HepG2 (cell line): ENCODE measurements around the gene OR10H2. TPM values are rescaled to one million over a fixed set of nuclear protein-coding genes. Genes with fewer than 3 reads are reported as not detected.

Source experiments
- ATAC-seq: fragments of 200-7000 bp; cut with Tn5 transposase; 3 replicates; pipeline ENCODE4 v1.9.1; 2020; ENCODE audit warnings: mild to moderate bottlenecking, moderate library complexity
- BruUV-seq: library from RNA; stranded (reverse); fragments of 400-500 nt; replicated peaks from 2 replicates; lab custom pipeline; 2021; lab: Mats Ljungman, UMichigan
- CTCF ChIA-PET: fragments of 300-600 bp; formaldehyde crosslinking; extraction: SDS; loops from one replicate; lab custom pipeline; 2021; ENCODE audit warnings: low total read pairs, inconsistent platforms, low intra/inter-chr PET ratio; lab: Yijun Ruan, JAX
- POLR2A ChIA-PET: fragments of 350-600 bp; sonication (Branson Sonifier 250); formaldehyde crosslinking; loops from one replicate; lab custom pipeline; 2020; ENCODE audit warnings: antibody characterized with exemption, inconsistent platforms; lab: Yijun Ruan, JAX
- DNase-seq: peaks from one replicate; pipeline ENCODE4 v3.0.0-alpha.2; 2015; ENCODE audit warnings: low spot score
- FAIRE-seq: peaks from 3 replicates; lab custom pipeline; 2011; peaks lifted over from hg19 to GRCh38; lab: Jason Lieb, UNC
- H2AFZ ChIP-seq: one replicate; pipeline ENCODE4 v1.6.1; 2011; ENCODE audit warnings: low read length, inconsistent platforms
- H3K27ac ChIP-seq: fragments of 300-600 bp; 3 replicates; pipeline ENCODE4 v1.8.0; 2011; ENCODE audit warnings: mixed run types, mild to moderate bottlenecking, mixed read lengths, low read length, inconsistent platforms; ENCODE audit not compliant: insufficient read depth; ENCODE audit errors: extremely low read length
- H3K27me3 ChIP-seq, 2 experiments: fragments of 200-600 bp in 1 of 2; 2 replicates in 1 of 2; 3 replicates in 1 of 2; pipeline versions ENCODE4 v1.6.0 to v1.8.0; 2011; ENCODE audit warnings: low read length in 2 of 2, mild to moderate bottlenecking in 2 of 2, moderate library complexity in 2 of 2, inconsistent platforms in 1 of 2; ENCODE audit not compliant: insufficient read depth in 2 of 2, control insufficient read depth in 1 of 2
- H3K36me3 ChIP-seq, 2 experiments: fragments of 200-600 bp in 1 of 2; replicated peaks in 1 of 2; 2 replicates in 1 of 2; 3 replicates in 1 of 2; pipeline versions ENCODE4 v1.5.1 to v1.8.0; 2011; ENCODE audit warnings: low read length in 2 of 2, inconsistent platforms in 1 of 2; ENCODE audit not compliant: insufficient read depth in 2 of 2, control insufficient read depth in 1 of 2
- H3K4me1 ChIP-seq: 2 replicates; pipeline ENCODE4 v1.5.1; 2012; ENCODE audit warnings: low read length, inconsistent platforms; ENCODE audit not compliant: insufficient read depth
- H3K4me2 ChIP-seq: 2 replicates; pipeline ENCODE4 v1.6.0; 2011; ENCODE audit warnings: low read depth, low read length, inconsistent platforms
- H3K4me3 ChIP-seq, 3 experiments: fragments of 200-600 bp in 1 of 3; sonication (generic), shearing (Covaris generic) in 1 of 3; replicated peaks in 1 of 3; 2 replicates each; pipeline ENCODE4 v1.5.1; 2011 to 2016; ENCODE audit warnings: low read length in 3 of 3, inconsistent platforms in 2 of 3, low read depth in 2 of 3, mild to moderate bottlenecking in 2 of 3, control low read depth in 1 of 3, mixed read lengths in 1 of 3; ENCODE audit not compliant: insufficient read depth in 1 of 3
- H3K79me2 ChIP-seq: one replicate; pipeline ENCODE4 v1.6.1; 2011; ENCODE audit warnings: low read length, inconsistent platforms; ENCODE audit not compliant: insufficient read depth
- H3K9ac ChIP-seq: 2 replicates; pipeline ENCODE4 v1.6.0; 2011; ENCODE audit warnings: mild to moderate bottlenecking, low read depth, low read length, inconsistent platforms; ENCODE audit not compliant: insufficient read depth
- H3K9me3 ChIP-seq: 2 replicates; pipeline ENCODE4 v1.5.1; 2012; ENCODE audit warnings: mild to moderate bottlenecking, low read length
- H4K20me1 ChIP-seq: 2 replicates; pipeline ENCODE4 v1.6.0; 2011; ENCODE audit warnings: inconsistent platforms, mild to moderate bottlenecking, low read length, moderate library complexity; ENCODE audit not compliant: insufficient read depth
- ATF7 ChIP-seq, 2 experiments: fragments of 450-650 bp in 1 of 2; sonication (generic) in 1 of 2; formaldehyde crosslinking in 1 of 2; IDR thresholded peaks; 2 replicates each; pipeline versions ENCODE4 v1.4.0 to v1.6.1; 2016 to 2020; ENCODE audit warnings: antibody characterized with exemption in 1 of 2, mild to moderate bottlenecking in 1 of 2, missing genetic modification reagents in 1 of 2
- CREB1 ChIP-seq, 2 experiments: fragments of 450-650 bp in 1 of 2; IDR thresholded peaks; 2 replicates each; pipeline ENCODE4 v1.6.1; 2016 to 2017; ENCODE audit warnings: control low read depth in 1 of 2, mild to moderate bottlenecking in 1 of 2, missing compliant biosample characterization in 1 of 2, missing genetic modification characterization in 1 of 2
- MED8 ChIP-seq: sonication (generic); formaldehyde crosslinking; IDR thresholded peaks from 2 replicates; pipeline ENCODE4 v1.8.1; 2023; ENCODE audit warnings: mild to moderate bottlenecking, missing genetic modification reagents; ENCODE audit not compliant: insufficient replicate concordance
- ZNF704 ChIP-seq: sonication (generic); formaldehyde crosslinking; IDR thresholded peaks from 2 replicates; pipeline ENCODE4 v1.8.1; 2023; ENCODE audit warnings: mild to moderate bottlenecking, inconsistent platforms, moderate library complexity, missing genetic modification reagents, borderline replicate concordance
- WGBS: methylation state at CpG from one replicate; pipeline ENCODE4 v1.1.6; 2017; ENCODE audit warnings: low lambda C conversion rate; 5-methylcytosine and 5-hydroxymethylcytosine counted together
- in situ Hi-C: cut with HindIII; loops from 2 replicates; pipeline ENCODE4 v1.10.0; 2017; ENCODE audit warnings: low pct_unique_long_range_greater_than_20kb; ENCODE audit not compliant: extremely low pct_ligation_motif_present
- intact Hi-C: fragments of 100-400 bp; cut with micrococcal nuclease; formaldehyde crosslinking; loops from one replicate; pipeline ENCODE4 v1.10.0; 2022; ENCODE audit not compliant: unreplicated experiment
- polyA plus RNA-seq, 8 experiments: library from polyadenylated mRNA; depleted of rRNA in 3 of 8; stranded (reverse) in 7 of 8; unstranded in 1 of 8; fragments of >200 nt; fragmentation: Illumina TruSeq in 4 of 8; extraction: Trizol in 4 of 8; gene quantifications; 2 replicates each; pipeline versions ENCODE4 v1.2.1 to v1.2.3, GENCODE V29; 2011 to 2016; ENCODE audit warnings: low read depth in 4 of 8, missing spikeins in 1 of 8, mixed read lengths in 1 of 8; ENCODE audit not compliant: insufficient read depth in 1 of 8
- total RNA-seq, 5 experiments: library from RNA; depleted of rRNA; stranded (reverse); fragments of >200 nt; fragmentation: Illumina TruSeq; extraction: Trizol; gene quantifications; 2 replicates each; pipeline ENCODE4 v1.2.3, GENCODE V29; 2016; ENCODE audit warnings: low read depth in 1 of 5
- TF ChIP-seq, protein P1 (sequence below): sonication (generic); formaldehyde crosslinking; conservative IDR thresholded peaks from 2 replicates; pipeline ENCODE4 v1.8.0; 2022; ENCODE audit warnings: missing genetic modification reagents

Gene OR10H2
- total and polyA plus RNA-seq, 2 of the 13 experiments (the other 11 are each of a cell fraction or from before 2014, with no cell fraction given): not detected

GRCh38 chr19:15733895-15734294 lies 6.1 kb downstream of the OR10H2 start:
- ATAC-seq (no peak), DNase-seq (no peak), FAIRE-seq (no peak)
- no peaks in the 10 kb centered on the region for H4K20me1 ChIP-seq
- ChIA-PET CTCF (no interaction called here), POLR2A (no interaction called here)
- no peaks in the 10 kb centered on the region for H3K9me3 ChIP-seq
- H3K4me3 ChIP-seq: no peak overlapping the region
- H3K79me2 ChIP-seq: no peaks in the 10 kb centered on the region
- H3K36me3 ChIP-seq: no peaks in the 10 kb centered on the region
- in situ Hi-C loops (no loop called here), intact Hi-C loops (no loop called here)
- no peak overlapping the region for H3K27ac ChIP-seq
- H3K27me3 ChIP-seq: no peaks in the 10 kb centered on the region
- no peak overlapping the region for H2AFZ ChIP-seq
- no peak overlapping the region for H3K9ac ChIP-seq
- TF ChIP-seq, protein P1, sequence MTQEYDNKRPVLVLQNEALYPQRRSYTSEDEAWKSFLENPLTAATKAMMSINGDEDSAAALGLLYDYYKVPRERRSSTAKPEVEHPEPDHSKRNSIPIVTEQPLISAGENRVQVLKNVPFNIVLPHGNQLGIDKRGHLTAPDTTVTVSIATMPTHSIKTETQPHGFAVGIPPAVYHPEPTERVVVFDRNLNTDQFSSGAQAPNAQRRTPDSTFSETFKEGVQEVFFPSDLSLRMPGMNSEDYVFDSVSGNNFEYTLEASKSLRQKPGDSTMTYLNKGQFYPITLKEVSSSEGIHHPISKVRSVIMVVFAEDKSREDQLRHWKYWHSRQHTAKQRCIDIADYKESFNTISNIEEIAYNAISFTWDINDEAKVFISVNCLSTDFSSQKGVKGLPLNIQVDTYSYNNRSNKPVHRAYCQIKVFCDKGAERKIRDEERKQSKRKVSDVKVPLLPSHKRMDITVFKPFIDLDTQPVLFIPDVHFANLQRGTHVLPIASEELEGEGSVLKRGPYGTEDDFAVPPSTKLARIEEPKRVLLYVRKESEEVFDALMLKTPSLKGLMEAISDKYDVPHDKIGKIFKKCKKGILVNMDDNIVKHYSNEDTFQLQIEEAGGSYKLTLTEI (CRISPR knock-in tag): no peak
- TF ChIP-seq CREB1 (IDR thresholded peaks at IDR 0.05) (peak; percentile 62; the same call in 1 of the 2 replicates), CREB1 (CRISPR knock-in tag; IDR thresholded peaks at IDR 0.05) (no peak)
- no TSS peak for BruUV-seq
- H3K4me2 ChIP-seq: no peak overlapping the region
- 2% methylated on average over 5 of the region's 6 CpGs for WGBS
- no peaks in the 10 kb centered on the region for H3K4me1 ChIP-seq

- FAIRE-seq (no peak), ATAC-seq (no peak), DNase-seq (no peak)
- Histone ChIP-seq H2AFZ (no peak within 1 kb of the TSS), H3K4me2 (no peak within 1 kb of the TSS), H3K4me1 (no peaks in the 10 kb centered on the region), H3K79me2 (no peaks in the 10 kb centered on the region), H4K20me1 (no peaks in the 10 kb centered on the region), H3K9ac (no peak within 1 kb of the TSS), H3K4me3 (no peak within 1 kb of the TSS), H3K27me3 (no peaks in the 10 kb centered on the region), H3K27ac (no peak within 1 kb of the TSS), H3K36me3 (no peaks in the 10 kb centered on the region), H3K9me3 (no peaks in the 10 kb centered on the region)
- intact Hi-C loops (no loop called here), in situ Hi-C loops (no loop called here)
- no TSS peak for BruUV-seq
- peak; percentile 37; the same call in 1 of the 2 replicates for TF ChIP-seq CREB1 (IDR thresholded peaks at IDR 0.05)
- no peak for TF ChIP-seq CREB1 (CRISPR knock-in tag; IDR thresholded peaks at IDR 0.05)
- no peak for TF ChIP-seq ZNF704 (CRISPR knock-in tag)
- peak; percentile 91 for TF ChIP-seq ATF7 (IDR thresholded peaks at IDR 0.05)
- no peak for TF ChIP-seq ATF7 (CRISPR knock-in tag; IDR thresholded peaks at IDR 0.05)
- no peak for TF ChIP-seq MED8 (CRISPR knock-in tag)
- ChIA-PET CTCF (no interaction called here), POLR2A (no interaction called here)
- 9% methylated on average over 4 of the region's 4 CpGs for WGBS
Observed at GRCh38 chr19:15737722-15738121, 9.9 kb downstream of the OR10H2 start, which contains the start of gene OR10H3. Gene OR10H3 (plus strand): TSS chr19:15737985. CDS start chr19:15741393, 3,408 bp downstream.
